Measurements from ENCODE around the gene RARA.

RARA gene

GRCh38 chr17:40350689-40351358 is 41.8 kb downstream of the RARA start:
- Histone ChIP-seq H3K4me2 (peak overlapping the region; percentile 68 to 100 (median 99)), H3K27me3 (no peaks in the 10 kb centered on the region), H3K36me3 (peaks cover 31 to 79% (median 55%) of the 10 kb centered on the region in 11 experiments), H3K9ac (peak overlapping the region in 9 of 11 experiments; percentile 35 to 72 (median 61); a peak in 15 of 22 replicates), H3K27ac (peak overlapping the region in 8 of 11 experiments; percentile 9 to 72 (median 52); a peak in 14 of 22 replicates), H4K20me1 (peaks cover 24 to 98% (median 51%) of the 10 kb centered on the region in 11 experiments; a peak in 15 of 22 replicates), H3K9me3 (replicated peaks in 1 of 11) (no peaks in the 10 kb centered on the region), H3K4me3 (peak overlapping the region in 2 of 10 experiments; percentile 24 to 41; a peak in 3 of 20 replicates), H3K4me1 (peaks cover 80 to 96% (median 89%) of the 10 kb centered on the region in 10 experiments)
- no peak for TF ChIP-seq Cebpa-rat (IDR thresholded peaks at IDR 0.05)

GRCh38 chr17:40351359-40352236 is 42.6 kb downstream of the RARA start:
- peaks cover 24 to 97% (median 50%) of the 10 kb centered on the region in 11 experiments; a peak in 15 of 22 replicates for H4K20me1 ChIP-seq
- H3K27ac ChIP-seq: peak overlapping the region in 9 of 11 experiments; percentile 17 to 72 (median 44); a peak in 15 of 22 replicates
- H3K4me3 ChIP-seq: peak overlapping the region in 6 of 10 experiments; percentile 7 to 35 (median 22); a peak in 7 of 20 replicates
- no peaks in the 10 kb centered on the region for H3K9me3 ChIP-seq (replicated peaks in 1 of 11)
- no peaks in the 10 kb centered on the region for H3K27me3 ChIP-seq
- H3K36me3 ChIP-seq: peaks cover 37 to 86% (median 58%) of the 10 kb centered on the region in 11 experiments
- no peak for TF ChIP-seq Cebpa-rat (IDR thresholded peaks at IDR 0.05)
- H3K4me2 ChIP-seq: peak overlapping the region; percentile 68 to 100 (median 99)
- H3K4me1 ChIP-seq: peaks cover 73 to 88% (median 81%) of the 10 kb centered on the region in 10 experiments
- H3K9ac ChIP-seq: peak overlapping the region in 10 of 11 experiments; percentile 2 to 72 (median 58); a peak in 18 of 22 replicates

DNA sequence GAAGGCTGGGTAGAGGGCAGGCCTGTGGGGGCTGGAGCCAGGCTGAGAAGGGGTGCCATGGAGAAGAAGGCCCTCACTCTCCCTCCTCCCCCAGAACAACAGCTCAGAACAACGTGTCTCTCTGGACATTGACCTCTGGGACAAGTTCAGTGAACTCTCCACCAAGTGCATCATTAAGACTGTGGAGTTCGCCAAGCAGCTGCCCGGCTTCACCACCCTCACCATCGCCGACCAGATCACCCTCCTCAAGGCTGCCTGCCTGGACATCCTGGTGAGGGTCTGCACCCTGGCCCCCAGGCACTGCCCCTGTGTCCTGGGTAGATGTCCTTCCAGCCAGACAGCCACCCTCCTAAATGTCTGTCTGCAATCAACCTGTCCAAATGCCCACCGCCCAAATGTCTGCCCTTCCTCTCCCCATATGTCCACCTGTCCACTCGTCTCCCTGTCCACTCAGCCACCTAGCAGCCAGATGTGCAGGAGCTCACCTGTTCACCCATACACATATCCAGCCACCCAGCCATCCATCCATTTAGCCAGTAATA is 43.3 kb downstream of the RARA start:
- H3K27ac ChIP-seq: peak overlapping the region in 9 of 11 experiments; percentile 7 to 72 (median 34); a peak in 16 of 22 replicates
- no peaks in the 10 kb centered on the region for H3K27me3 ChIP-seq
- H4K20me1 ChIP-seq: peaks cover 24 to 90% (median 50%) of the 10 kb centered on the region in 11 experiments; a peak in 15 of 22 replicates
- peak overlapping the region in 10 of 11 experiments; percentile 2 to 72 (median 58); a peak in 17 of 22 replicates for H3K9ac ChIP-seq
- no peaks in the 10 kb centered on the region for H3K9me3 ChIP-seq (replicated peaks in 1 of 11)
- peak overlapping the region; percentile 68 to 100 (median 99) for H3K4me2 ChIP-seq
- peaks cover 37 to 88% (median 58%) of the 10 kb centered on the region in 11 experiments for H3K36me3 ChIP-seq
- no peak for TF ChIP-seq Cebpa-rat (IDR thresholded peaks at IDR 0.05)
- H3K4me3 ChIP-seq: peak overlapping the region in 7 of 10 experiments; percentile 7 to 35 (median 16); a peak in 8 of 20 replicates
- H3K4me1 ChIP-seq: peaks cover 66 to 81% (median 74%) of the 10 kb centered on the region in 10 experiments

DNA sequence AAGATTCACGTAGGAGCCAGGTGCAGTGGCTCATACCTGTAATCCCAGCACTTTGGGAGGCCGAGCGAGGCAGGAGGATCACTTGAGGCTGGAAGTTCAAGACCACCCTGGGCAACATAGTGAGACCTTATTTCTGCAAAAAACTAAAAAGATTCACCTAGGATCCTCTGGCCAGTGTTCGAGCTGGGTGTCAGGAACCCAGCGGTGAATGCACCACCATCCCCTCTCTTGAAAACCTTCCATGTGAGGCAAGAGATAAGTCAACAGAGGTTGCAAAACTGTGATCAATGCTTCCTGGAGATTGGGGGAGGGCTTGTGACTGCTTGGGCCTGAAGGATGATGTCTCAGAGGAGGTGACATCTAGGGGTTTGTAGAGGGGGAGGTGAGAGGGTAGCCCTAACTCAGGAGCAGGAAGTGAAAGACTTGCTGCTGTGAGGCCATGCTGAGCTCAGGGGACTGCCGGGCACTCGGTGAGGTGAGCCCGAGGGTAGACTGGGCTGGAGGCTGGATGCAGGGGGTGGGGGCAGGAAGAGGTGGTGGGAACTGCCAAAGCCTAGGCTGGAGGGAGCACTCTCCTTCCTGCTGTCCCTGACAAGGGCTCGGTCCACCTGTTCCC is 43.9 kb downstream of the RARA start:
- H3K4me2 ChIP-seq: peak overlapping the region; percentile 68 to 100 (median 99)
- H3K4me3 ChIP-seq: peak overlapping the region in 5 of 10 experiments; percentile 8 to 35 (median 15); a peak in 5 of 20 replicates
- peak overlapping the region in 8 of 11 experiments; percentile 7 to 72 (median 51); a peak in 12 of 22 replicates for H3K27ac ChIP-seq
- H3K9ac ChIP-seq: peak overlapping the region in 8 of 11 experiments; percentile 37 to 72 (median 60); a peak in 12 of 22 replicates
- peak in 2 of 11 experiments; percentile 58 to 68; a peak in 2 of 22 replicates for TF ChIP-seq Cebpa-rat (IDR thresholded peaks at IDR 0.05)
- H3K27me3 ChIP-seq: no peaks in the 10 kb centered on the region
- H3K4me1 ChIP-seq: peaks cover 60 to 80% (median 70%) of the 10 kb centered on the region in 10 experiments
- H3K36me3 ChIP-seq: peaks cover 37 to 87% (median 58%) of the 10 kb centered on the region in 11 experiments
- H4K20me1 ChIP-seq: peaks cover 24 to 89% (median 48%) of the 10 kb centered on the region in 11 experiments; a peak in 15 of 22 replicates
- H3K9me3 ChIP-seq (replicated peaks in 1 of 11): no peaks in the 10 kb centered on the region

- H3K36me3 ChIP-seq: peaks cover 31 to 71% (median 48%) of the 10 kb centered on the region in 11 experiments
- peak overlapping the region in 1 of 11 experiments; percentile 6; a peak in 1 of 22 replicates for H3K27ac ChIP-seq
- TF ChIP-seq Cebpa-rat (IDR thresholded peaks at IDR 0.05): no peak
- no peak overlapping the region; a peak in 1 of 22 replicates for H3K9ac ChIP-seq
- H3K27me3 ChIP-seq: no peaks in the 10 kb centered on the region
- peaks cover 53 to 79% (median 68%) of the 10 kb centered on the region in 10 experiments for H3K4me1 ChIP-seq
- peak overlapping the region in 5 of 11 experiments; percentile 13 to 99 (median 36); a peak in 3 of 22 replicates for H3K4me2 ChIP-seq
- no peaks in the 10 kb centered on the region for H3K9me3 ChIP-seq (replicated peaks in 1 of 11)
- peaks cover 11 to 73% (median 33%) of the 10 kb centered on the region in 11 experiments; a peak in 15 of 22 replicates for H4K20me1 ChIP-seq
- H3K4me3 ChIP-seq: no peak overlapping the region
Observed at GRCh38 chr17:40354221-40355122, 45.5 kb downstream of the RARA start.

DNA sequence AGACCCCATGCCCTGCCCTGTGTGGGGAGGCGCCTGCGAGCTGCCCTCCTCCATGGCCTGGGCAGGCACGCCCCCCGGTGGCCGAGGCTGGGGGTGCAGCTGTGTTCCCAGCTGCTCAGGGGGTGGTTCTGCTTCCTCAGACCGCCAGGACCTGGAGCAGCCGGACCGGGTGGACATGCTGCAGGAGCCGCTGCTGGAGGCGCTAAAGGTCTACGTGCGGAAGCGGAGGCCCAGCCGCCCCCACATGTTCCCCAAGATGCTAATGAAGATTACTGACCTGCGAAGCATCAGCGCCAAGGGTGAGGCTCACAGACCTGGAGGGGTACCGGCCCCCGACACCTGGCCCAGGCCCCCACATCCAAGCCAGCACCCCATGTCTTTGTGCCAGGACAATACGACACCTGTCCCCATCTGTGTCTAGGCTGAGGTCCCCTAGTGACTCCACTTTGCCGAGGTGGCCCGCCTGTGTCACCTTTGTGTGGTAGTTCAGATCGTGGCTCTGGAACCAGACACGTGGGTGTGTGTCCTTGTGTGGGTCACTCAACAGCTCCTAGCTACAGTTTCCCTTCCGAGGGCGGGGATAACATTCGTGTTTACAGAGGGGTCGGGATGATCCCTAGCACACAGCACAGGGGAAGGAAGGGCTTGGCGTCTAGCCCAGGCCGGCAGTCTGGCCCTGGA is 46.3 kb downstream of the RARA start:
- H3K4me1 ChIP-seq: peaks cover 46 to 72% (median 64%) of the 10 kb centered on the region in 10 experiments
- H3K36me3 ChIP-seq: peaks cover 27 to 63% (median 41%) of the 10 kb centered on the region in 11 experiments
- peak overlapping the region in 3 of 11 experiments; percentile 5 to 36 (median 20); a peak in 1 of 22 replicates for H3K4me2 ChIP-seq

More for the DNA sequence above, 46.3 kb downstream of the RARA start:
- Histone ChIP-seq H3K9me3 (replicated peaks in 1 of 11) (no peaks in the 10 kb centered on the region), H4K20me1 (peaks cover 6 to 65% (median 25%) of the 10 kb centered on the region in 11 experiments; a peak in 15 of 22 replicates), H3K27ac (no peak overlapping the region), H3K9ac (no peak overlapping the region; a peak in 1 of 22 replicates), H3K27me3 (no peaks in the 10 kb centered on the region), H3K4me3 (no peak overlapping the region)
- no peak for TF ChIP-seq Cebpa-rat (IDR thresholded peaks at IDR 0.05)
